HUES6 (cell line): ENCODE results near the gene ANK2.

Source experiments
- H3K27ac ChIP-seq: 2 replicates; pipeline ENCODE4 v1.7.0; 2013; ENCODE audit warnings: low read depth, mild to moderate bottlenecking, low read length, inconsistent platforms
- H3K27me3 ChIP-seq: 2 replicates; pipeline ENCODE4 v1.6.1; 2013; ENCODE audit warnings: low read length; ENCODE audit not compliant: control insufficient read depth, insufficient read depth
- H3K36me3 ChIP-seq: 2 replicates; pipeline ENCODE4 v1.6.1; 2013; ENCODE audit warnings: low read length; ENCODE audit not compliant: control insufficient read depth, insufficient read depth
- H3K4me1 ChIP-seq: 2 replicates; pipeline ENCODE4 v1.6.1; 2013; ENCODE audit warnings: low read length; ENCODE audit not compliant: control insufficient read depth, insufficient read depth
- H3K4me3 ChIP-seq: 2 replicates; pipeline ENCODE4 v1.5.1; 2013; ENCODE audit warnings: low read depth, low read length
- H3K9ac ChIP-seq: one replicate; pipeline ENCODE4 v1.6.1; 2013; ENCODE audit warnings: mild to moderate bottlenecking, low read length
- H3K9me3 ChIP-seq: 2 replicates; pipeline ENCODE4 v1.6.1; 2013; ENCODE audit warnings: low read depth, low read length; ENCODE audit not compliant: control insufficient read depth, insufficient read depth

The ANK2 gene

DNA sequence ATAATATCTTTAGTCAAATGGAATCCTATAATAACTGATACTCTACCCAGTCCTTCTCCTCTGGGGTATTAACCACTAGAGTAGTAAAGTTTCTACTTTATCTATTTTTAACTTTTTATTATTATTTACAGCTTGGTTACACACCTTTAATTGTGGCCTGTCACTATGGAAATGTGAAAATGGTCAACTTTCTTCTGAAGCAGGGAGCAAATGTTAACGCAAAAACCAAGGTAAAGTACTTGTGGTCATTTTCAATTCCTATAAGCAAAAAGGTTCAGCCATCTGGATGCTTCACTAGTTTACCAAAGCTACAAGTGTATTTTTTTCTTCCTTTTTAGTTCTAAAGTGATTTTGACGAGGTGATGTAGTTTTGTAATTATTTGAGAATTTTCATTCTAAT lies 238.8 kb downstream of the ANK2 start:
- H3K9ac ChIP-seq, result no peak overlapping the region
- H3K36me3 ChIP-seq, result peaks cover 23% of the 10 kb centered on the region
- no peaks in the 10 kb centered on the region for H3K9me3 ChIP-seq
- no peaks in the 10 kb centered on the region for H3K27me3 ChIP-seq
- no peak overlapping the region for H3K4me3 ChIP-seq
- H3K27ac ChIP-seq, result no peak overlapping the region
- peaks cover 36% of the 10 kb centered on the region for H3K4me1 ChIP-seq

DNA sequence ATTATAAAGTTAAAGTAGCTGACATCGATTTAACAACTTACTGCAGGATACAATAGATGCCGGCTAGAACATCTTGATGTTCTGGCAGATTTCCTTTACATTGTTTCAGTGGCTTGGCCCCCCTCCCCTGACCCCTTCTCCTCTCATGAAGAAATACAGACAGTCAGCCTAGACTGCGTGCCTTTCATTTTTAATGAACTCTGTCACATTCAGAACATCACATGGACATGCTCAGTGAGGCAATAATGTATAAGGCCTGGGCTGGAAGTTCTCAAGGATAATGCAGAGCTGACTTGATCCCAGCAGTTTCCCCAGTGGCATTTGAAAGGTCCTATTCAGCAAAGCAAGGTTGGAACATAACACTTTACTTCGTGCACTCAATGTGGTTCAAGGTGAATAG lies 239.2 kb downstream of the ANK2 start:
- no peaks in the 10 kb centered on the region for H3K9me3 ChIP-seq
- H3K27me3 ChIP-seq, result no peaks in the 10 kb centered on the region
- H3K4me1 ChIP-seq, result peaks cover 40% of the 10 kb centered on the region
- H3K36me3 ChIP-seq, result peaks cover 20% of the 10 kb centered on the region
- no peak overlapping the region for H3K4me3 ChIP-seq
- no peak overlapping the region for H3K9ac ChIP-seq
- H3K27ac ChIP-seq, result no peak overlapping the region

DNA sequence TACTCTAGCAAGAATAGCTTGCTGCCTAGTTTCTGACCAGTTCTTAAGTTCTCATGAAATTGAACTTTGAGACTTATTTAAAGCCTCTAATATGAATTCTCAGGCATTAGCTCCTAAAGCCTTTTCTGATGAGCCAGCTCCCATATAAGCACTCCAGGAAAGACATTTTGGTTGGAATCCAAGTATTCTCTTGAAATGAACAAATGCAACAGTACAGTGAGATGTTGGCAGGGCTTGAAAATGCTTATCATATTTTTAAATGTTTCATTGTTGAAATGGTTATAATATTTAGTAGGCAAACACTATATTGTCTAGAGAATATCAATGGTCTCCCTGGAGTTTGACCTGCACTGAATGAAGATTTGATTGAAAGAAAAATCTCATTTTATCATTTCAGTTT lies 240.3 kb downstream of the ANK2 start:
- Histone ChIP-seq H3K36me3 (peaks cover 19% of the 10 kb centered on the region), H3K4me3 (no peak overlapping the region), H3K9me3 (no peaks in the 10 kb centered on the region), H3K4me1 (peaks cover 40% of the 10 kb centered on the region), H3K27me3 (no peaks in the 10 kb centered on the region), H3K27ac (no peak overlapping the region), H3K9ac (no peak overlapping the region)

DNA sequence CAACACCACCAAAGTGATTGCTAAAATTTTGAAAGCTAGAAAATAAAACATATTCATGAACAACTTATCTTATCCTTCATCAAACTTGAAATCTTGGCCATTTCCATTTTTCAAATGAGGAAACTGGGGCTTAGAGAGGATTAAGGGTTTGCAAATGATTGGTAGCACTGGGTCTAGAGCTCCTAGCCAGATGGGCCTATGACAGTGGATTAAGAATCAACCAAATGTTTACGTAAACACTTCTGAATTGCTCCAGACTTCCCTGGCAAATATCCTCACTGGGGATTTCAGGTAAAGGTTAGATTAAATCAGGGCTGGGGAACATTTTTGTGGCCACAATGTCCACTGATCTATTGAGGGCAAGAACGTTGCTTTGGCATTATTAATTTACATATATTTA lies 241.2 kb downstream of the ANK2 start:
- Histone ChIP-seq H3K9ac (no peak overlapping the region), H3K4me1 (peaks cover 35% of the 10 kb centered on the region), H3K27ac (no peak overlapping the region), H3K4me3 (no peak overlapping the region), H3K36me3 (peaks cover 18% of the 10 kb centered on the region), H3K9me3 (no peaks in the 10 kb centered on the region), H3K27me3 (no peaks in the 10 kb centered on the region)

DNA sequence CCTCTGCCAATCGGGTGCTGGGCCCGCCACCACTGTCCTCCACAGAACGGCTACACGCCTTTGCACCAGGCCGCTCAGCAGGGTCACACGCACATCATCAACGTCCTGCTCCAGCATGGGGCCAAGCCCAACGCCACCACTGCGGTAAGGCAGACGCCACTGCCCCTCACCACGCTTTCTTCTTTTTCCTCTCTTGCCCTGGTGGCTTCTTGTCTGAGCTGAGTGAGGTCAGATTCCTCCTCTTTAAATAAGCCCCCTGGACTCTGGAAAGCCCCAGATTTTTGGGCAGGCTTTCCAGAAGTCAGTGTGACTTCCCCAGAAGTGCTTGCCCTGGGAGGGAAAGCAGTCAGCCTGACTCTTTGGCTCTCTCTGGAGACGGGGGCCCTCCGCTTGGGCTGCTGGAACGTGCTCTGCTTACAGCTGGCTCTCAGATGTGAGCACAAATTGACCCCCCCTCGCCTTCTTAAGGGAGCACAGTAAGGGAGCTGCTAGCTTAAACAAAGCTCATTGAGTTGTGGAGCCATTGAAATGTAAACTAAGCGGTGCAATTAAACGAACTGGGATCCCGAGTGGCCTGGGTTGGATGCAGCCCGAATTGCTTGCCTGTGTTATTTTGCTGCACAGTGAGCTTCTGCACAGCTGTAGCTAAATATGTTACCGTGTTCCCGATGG lies 243.1 kb downstream of the ANK2 start:
- Histone ChIP-seq H3K27ac (peak overlapping the region; percentile 73), H3K27me3 (no peaks in the 10 kb centered on the region), H3K9me3 (no peaks in the 10 kb centered on the region), H3K4me3 (peak overlapping the region; percentile 24), H3K36me3 (peaks cover 19% of the 10 kb centered on the region), H3K4me1 (peaks cover 35% of the 10 kb centered on the region), H3K9ac (peak overlapping the region; percentile 72)

DNA sequence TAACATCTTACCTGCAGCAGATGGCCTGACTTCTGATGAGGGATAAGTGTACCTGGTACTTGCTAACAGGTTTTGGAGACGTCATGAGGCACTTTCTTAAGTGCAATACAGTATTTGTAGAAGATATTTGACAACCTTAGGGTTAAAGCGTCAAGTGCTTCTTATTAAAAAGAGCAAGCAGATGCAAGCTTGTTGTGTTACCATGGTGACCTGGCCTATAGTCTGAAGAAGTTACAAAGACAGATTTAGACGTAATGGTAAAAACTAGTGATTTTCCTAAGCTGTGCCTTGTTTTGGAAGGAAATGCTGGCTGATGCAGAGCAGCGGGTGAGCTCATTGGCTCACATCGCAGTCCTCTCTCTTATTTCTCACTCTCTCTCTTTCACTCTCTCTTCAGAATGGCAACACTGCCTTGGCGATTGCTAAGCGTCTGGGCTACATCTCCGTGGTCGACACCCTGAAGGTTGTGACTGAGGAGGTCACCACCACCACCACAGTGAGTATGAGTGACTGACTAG lies 243.6 kb downstream of the ANK2 start:
- H3K27ac ChIP-seq, result no peak overlapping the region
- no peaks in the 10 kb centered on the region for H3K9me3 ChIP-seq
- H3K9ac ChIP-seq, result peak overlapping the region; percentile 36
- peaks cover 35% of the 10 kb centered on the region for H3K4me1 ChIP-seq
- H3K4me3 ChIP-seq, result peak overlapping the region; percentile 24
- H3K27me3 ChIP-seq, result no peaks in the 10 kb centered on the region
- peaks cover 15% of the 10 kb centered on the region for H3K36me3 ChIP-seq

DNA sequence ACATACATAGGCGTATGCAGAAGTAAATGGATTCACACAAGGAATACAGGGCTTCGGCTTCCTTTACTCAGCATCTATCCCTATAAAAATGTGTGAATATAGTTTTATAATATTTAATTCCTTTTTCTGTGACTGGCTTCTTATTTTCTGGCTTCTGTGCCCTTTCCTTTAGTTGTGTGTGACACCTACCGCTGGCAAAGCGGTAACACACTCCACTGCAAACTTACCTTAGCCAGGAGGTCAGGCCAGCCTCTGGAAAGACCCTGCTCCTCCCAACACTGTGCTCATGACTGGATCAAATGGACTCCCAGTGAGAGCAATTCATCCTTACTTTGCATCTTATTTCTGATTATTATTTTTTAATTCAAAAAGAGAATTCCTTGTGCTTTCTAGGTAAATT lies 244.2 kb downstream of the ANK2 start:
- H3K4me3 ChIP-seq, result no peak overlapping the region
- no peak overlapping the region for H3K27ac ChIP-seq
- H3K4me1 ChIP-seq, result peaks cover 35% of the 10 kb centered on the region
- H3K9ac ChIP-seq, result no peak overlapping the region
- H3K9me3 ChIP-seq, result no peaks in the 10 kb centered on the region
- H3K27me3 ChIP-seq, result no peaks in the 10 kb centered on the region
- peaks cover 15% of the 10 kb centered on the region for H3K36me3 ChIP-seq

DNA sequence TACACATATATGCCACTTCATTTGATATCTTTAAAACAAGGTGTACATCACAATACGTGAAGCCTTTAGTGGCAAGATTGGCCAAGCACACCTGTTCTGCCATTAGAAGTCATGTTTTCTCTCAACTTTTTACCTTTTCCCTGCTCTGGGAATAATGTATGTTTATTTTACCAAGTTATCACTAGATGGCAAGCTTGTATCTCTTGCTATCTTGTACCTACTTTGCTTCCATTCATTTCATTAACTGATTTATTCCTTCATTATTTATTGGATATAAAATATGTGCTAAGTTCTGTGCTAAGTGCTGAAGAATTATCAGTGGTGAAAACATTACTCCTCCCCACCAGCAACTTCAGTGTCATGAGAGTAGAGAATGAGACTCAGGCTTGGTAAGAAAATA lies 245.5 kb downstream of the ANK2 start:
- no peak overlapping the region for H3K4me3 ChIP-seq
- no peaks in the 10 kb centered on the region for H3K9me3 ChIP-seq
- peaks cover 15% of the 10 kb centered on the region for H3K36me3 ChIP-seq
- no peaks in the 10 kb centered on the region for H3K27me3 ChIP-seq
- no peak overlapping the region for H3K9ac ChIP-seq
- no peak overlapping the region for H3K27ac ChIP-seq
- H3K4me1 ChIP-seq, result peaks cover 35% of the 10 kb centered on the region

DNA sequence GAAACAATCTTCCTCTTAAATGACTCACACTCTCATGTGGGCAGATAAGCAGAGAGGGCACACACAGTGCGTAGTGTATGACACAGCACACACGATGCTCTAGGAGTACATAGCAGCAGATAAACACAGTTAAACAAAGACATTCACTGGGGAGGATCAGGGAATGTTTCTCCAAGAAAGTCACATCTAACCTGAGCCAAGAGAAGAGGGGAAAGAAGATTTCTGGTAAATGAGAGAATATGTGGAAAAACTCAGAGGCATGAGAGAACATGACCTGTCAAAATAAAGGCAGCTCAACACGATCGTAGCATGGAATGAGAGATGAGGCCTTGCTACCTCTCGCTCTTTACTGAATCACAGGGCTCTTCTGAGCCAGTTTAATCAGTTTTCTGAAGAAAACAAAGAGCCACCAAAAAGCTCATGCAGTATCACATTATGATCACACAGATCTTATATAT lies 251.0 kb downstream of the ANK2 start:
- H3K4me1 ChIP-seq, result no peaks in the 10 kb centered on the region
- H3K4me3 ChIP-seq, result no peak overlapping the region
- H3K27me3 ChIP-seq, result no peaks in the 10 kb centered on the region
- H3K27ac ChIP-seq, result no peak overlapping the region
- H3K9ac ChIP-seq, result no peak overlapping the region
- no peaks in the 10 kb centered on the region for H3K9me3 ChIP-seq
- peaks cover 3% of the 10 kb centered on the region; the same call in 1 of the 2 replicates for H3K36me3 ChIP-seq

DNA sequence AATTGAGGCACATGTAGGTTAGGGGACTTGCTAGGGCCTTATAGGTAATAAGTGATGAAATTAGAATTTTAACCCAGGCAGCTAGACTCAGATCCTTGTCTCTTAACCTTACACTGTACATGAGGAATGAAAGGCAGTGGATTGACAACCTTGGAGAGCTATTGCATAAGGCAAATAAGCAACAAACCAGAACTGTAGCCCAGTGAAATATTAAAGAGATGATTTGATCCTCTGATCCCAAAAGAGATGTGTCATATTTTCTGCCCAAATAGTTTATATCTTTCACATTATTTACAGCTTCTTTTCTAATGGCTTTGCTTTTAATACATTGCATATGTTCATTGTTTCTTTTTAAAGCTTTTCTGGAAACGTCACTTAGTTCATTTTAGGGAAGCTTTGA lies 252.6 kb downstream of the ANK2 start:
- Histone ChIP-seq H3K4me3 (no peak overlapping the region), H3K27me3 (no peaks in the 10 kb centered on the region), H3K27ac (no peak overlapping the region), H3K9me3 (no peaks in the 10 kb centered on the region), H3K9ac (no peak overlapping the region), H3K36me3 (no peaks in the 10 kb centered on the region; the same call in 1 of the 2 replicates), H3K4me1 (no peaks in the 10 kb centered on the region)

DNA sequence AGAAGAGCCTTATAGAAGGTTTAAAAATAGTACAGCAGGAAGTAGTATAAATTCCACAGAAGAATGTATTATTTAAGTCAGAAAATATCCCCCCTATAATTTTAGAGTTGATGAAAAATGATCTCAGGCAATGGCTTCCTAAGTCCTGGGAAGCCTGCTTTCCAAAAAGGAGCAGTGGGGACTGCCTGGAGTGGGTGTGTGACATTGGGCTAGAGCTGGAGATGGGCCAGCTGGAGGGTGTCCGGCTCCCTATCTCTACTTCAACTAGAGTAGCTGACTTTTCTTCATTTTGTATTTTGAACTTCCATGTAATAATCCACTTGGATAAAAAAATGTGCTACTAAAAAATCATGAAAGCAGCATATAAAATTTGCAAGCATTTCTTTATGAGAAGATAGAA lies 253.9 kb downstream of the ANK2 start:
- H3K9me3 ChIP-seq, result no peaks in the 10 kb centered on the region
- H3K9ac ChIP-seq, result no peak overlapping the region
- H3K27ac ChIP-seq, result no peak overlapping the region
- no peaks in the 10 kb centered on the region; the same call in 1 of the 2 replicates for H3K36me3 ChIP-seq
- no peaks in the 10 kb centered on the region for H3K27me3 ChIP-seq
- H3K4me3 ChIP-seq, result no peak overlapping the region
- no peaks in the 10 kb centered on the region for H3K4me1 ChIP-seq
